A549 treated with Hydrocortisone at 1 μM for 4 hours (cell line): ENCODE data around the gene ENPP7. TPM values are rescaled to one million over a fixed set of nuclear protein-coding genes. Genes with fewer than 3 reads are reported as not detected.

Experiments used
- total RNA-seq: library from RNA; stranded (reverse); fragments of 200-300 nt; extraction: Qiagen RNA extraction; gene quantifications from 5 replicates; pipeline ENCODE4 v1.2.3, GENCODE V29; 2022

The ENPP7 gene, protein sequence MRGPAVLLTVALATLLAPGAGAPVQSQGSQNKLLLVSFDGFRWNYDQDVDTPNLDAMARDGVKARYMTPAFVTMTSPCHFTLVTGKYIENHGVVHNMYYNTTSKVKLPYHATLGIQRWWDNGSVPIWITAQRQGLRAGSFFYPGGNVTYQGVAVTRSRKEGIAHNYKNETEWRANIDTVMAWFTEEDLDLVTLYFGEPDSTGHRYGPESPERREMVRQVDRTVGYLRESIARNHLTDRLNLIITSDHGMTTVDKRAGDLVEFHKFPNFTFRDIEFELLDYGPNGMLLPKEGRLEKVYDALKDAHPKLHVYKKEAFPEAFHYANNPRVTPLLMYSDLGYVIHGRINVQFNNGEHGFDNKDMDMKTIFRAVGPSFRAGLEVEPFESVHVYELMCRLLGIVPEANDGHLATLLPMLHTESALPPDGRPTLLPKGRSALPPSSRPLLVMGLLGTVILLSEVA
- not detected in 5 replicates for total RNA-seq

DNA sequence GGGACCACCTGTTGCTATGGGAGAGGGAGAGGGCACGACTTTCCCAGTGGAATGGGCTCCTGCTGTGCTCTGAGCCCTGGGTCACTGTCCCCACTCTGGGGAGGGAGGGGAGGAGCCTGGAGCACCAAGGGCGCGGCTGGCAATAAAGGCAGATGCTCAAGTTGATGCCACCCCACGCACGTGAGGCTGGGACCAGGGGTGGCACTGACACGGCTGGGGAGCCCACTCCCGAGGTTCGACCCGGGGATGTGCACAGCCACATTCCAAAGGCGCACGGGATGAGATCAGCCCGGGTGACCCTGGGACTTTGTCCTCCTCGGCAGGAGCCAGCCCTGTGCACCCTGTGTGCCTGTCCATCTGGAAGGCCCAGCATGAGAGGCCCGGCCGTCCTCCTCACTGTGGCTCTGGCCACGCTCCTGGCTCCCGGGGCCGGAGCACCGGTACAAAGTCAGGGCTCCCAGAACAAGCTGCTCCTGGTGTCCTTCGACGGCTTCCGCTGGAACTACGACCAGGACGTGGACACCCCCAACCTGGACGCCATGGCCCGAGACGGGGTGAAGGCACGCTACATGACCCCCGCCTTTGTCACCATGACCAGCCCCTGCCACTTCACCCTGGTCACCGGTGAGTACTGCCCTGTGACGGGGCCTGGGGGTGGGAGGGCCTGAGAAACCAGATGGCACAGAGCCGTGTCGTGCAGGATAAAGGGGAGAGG lies at the start of gene ENPP7:
Gene ENPP7, plus strand, starts transcription at position 175 of the 715 bp plus-strand sequence. Its CDS starts 197 bp downstream, at position 372.

DNA sequence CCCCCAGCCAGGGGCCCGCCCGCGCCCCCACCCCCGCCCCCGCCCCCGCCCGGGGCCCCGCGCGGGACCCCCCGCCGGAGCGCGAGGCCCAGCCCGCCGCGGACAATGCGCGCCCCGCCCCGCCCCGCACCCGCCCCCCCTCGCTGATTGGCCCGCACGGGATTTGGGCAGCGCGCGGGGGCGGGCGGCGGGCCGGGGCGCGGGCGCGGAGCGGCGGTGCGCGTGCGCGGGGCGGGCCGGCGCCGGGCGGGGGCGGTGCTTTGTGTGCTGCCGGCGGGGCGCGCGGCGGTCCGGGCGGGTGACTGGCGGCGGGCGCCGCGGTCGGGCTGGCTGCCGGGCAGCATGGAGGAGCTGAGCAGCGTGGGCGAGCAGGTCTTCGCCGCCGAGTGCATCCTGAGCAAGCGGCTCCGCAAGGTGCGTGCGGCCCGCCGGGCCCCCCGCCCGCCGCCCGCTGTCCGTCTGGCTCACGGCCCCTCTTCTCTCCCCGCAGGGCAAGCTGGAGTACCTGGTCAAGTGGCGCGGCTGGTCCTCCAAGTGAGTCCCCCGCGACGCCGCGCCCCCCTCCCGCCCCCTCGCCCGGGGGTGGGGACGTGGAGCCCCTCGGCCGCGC lies 47.3 kb downstream of the ENPP7 start, which contains the start of gene CBX2:
Gene CBX2, plus strand, starts transcription at position 255 of the 610 bp plus-strand sequence. Its CDS starts 88 bp downstream, at position 343.

Other genes with a start within 250 kb of the ENPP7 start
- 4.2 to 5.9 TPM (median 4.9 TPM) in 5 replicates for gene RBFOX3, start 119.9 kb upstream of the ENPP7 start, total RNA-seq
- gene CBX2, start 47.2 kb downstream of the ENPP7 start, total RNA-seq = 15.0 to 16.5 TPM (median 16.3 TPM) in 5 replicates
- gene CBX8, start 66.1 kb downstream of the ENPP7 start, total RNA-seq = 13.4 to 16.9 TPM (median 16.2 TPM) in 5 replicates
- 30.6 to 37.4 TPM (median 35.0 TPM) in 5 replicates for gene CBX4, start 108.5 kb downstream of the ENPP7 start, total RNA-seq